Measurements from ENCODE around the gene GDF15. TPM values are rescaled to one million over a fixed set of nuclear protein-coding genes. Genes with fewer than 3 reads are reported as not detected.

GDF15 gene
- total RNA-seq, 2 donors from 2014 or later, result 0.29 to 0.85 TPM

DNA sequence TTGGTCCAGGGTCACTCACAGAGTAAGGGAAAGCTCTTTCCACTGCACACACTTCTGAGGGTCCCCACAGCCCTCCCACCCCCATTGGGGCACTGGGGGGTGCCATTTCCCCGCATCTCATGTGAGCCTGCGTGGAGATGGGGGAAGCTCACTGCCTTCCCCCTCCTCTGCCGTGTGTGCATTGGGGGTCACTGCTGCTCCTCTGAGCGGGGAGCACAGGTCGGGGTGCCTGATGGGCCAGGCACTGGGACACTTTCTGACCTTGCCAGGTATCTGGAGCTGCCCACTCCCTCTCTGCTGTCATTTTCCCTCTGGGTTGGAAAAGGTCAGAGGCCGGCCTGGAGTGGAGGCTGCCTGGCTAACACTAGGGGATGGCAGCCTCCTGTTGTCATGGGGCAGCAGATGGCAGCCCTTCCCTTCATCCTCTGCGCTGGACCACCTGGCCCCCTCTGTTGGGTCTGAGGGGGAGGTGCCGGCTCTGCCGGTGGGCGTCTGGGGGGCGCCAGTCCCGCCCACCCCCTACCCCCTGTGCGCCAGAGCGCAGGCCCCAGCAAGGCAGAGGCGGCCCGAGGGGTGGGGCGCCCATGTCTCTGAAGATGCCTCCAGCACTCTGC, 42.3 kb downstream of the GDF15 start:
- Mint-ChIP-seq H3K27me3 (no peaks in the 10 kb centered on the region), H3K4me1 (peaks cover 29% of the 10 kb centered on the region), H3K36me3 (ENCODE audit: low read depth) (no peaks in the 10 kb centered on the region), H3K4me3 (peak overlapping the region; percentile 83), H3K27ac (no peak overlapping the region)
- no peak for ATAC-seq
- H3K9me3 ChIP-seq (ENCODE audit: control insufficient read depth, low read length, poor library complexity, severe bottlenecking), result no peaks in the 10 kb centered on the region
- no peak for DNase-seq

DNA sequence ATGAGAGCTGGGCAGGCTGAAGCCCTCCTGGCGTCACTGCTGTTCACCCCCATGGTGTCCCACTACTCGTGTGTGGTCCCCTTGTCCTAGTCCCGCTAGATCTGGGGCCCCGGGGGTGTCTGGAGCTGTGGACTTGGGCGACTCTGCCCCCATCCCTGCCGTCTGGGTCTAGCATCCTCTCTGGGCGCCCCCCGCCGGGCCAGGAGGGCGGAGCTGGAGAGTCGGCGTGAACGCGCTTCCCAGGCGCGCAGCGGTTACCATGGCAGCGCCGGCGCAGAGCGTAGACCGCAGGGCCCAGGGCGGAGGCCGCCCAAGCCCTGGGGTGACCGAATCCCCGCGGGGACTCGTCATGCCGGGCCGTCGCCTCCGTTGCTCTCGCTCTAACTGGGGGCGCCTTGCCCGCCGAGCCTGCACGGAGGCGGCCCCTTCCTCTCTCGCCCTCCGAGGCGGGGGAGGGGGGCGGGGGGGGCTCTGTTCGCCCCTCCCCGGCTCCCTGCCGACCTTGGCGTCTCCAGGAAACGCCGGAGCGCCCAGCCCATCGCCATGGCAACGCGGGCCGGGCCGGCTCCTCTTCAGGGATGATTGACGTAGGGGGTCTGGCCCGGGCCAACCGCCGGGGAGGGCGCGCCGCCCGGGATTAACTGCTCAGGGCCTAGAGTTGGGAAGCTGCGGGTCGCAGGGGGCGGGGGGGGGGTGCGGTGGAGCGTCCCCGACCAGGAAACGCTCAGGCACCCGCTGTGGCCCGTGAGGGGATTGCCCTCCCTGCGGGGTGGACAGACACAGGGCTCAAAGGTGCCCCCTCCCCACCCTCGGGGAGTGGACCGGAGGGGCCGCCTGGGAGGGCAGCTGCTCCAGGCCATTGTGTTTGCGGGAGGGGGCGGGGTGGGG, 43.1 kb downstream of the GDF15 start:
- ATAC-seq, result peak; percentile 84
- H3K27me3 Mint-ChIP-seq, result no peaks in the 10 kb centered on the region
- H3K4me3 Mint-ChIP-seq, result peak overlapping the region; percentile 83
- DNase-seq, result peak; percentile 80 to 84 (median 83)
- H3K36me3 Mint-ChIP-seq (ENCODE audit: low read depth), result no peaks in the 10 kb centered on the region
- H3K27ac Mint-ChIP-seq, result peak overlapping the region; percentile 65
- peaks cover 27% of the 10 kb centered on the region for H3K4me1 Mint-ChIP-seq
- no peaks in the 10 kb centered on the region for H3K9me3 ChIP-seq (ENCODE audit: control insufficient read depth, low read length, poor library complexity, severe bottlenecking)

DNA sequence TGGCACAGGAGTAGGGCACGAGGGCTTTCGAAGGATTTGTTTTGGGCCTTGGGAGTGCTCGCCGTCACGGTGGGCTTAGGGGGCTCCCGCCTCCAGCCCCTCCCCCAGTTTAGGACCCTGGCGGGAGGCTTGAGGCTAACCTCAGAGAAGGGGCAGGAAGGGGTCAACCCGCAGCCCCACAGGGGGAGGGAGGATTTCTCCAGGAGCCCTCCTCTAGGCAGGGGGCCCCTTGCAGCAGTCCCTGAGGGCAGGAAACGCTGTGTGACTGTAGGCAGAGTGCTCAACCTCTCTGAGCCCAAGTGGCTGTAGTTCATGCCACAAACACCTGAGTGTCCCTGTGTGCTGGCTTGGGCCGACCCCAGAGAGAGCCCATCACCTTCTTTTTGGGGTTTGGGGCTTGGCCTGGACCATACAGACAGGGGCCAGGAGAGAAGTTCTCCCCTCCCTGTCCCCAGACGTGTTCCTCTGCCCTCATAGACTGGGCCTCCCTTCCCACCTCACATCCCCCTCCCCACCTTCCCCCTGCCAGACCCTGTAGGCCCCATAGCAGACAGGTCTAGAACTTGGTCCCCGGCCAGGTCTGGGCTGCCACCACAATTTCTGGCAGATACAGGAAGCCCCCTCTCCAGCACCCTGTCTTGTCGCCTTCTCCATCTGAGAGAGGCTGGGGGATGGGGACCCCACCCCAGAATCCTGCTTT, 43.9 kb downstream of the GDF15 start:
- no peak for ATAC-seq
- no peak for DNase-seq
- H3K36me3 Mint-ChIP-seq (ENCODE audit: low read depth), result no peaks in the 10 kb centered on the region
- peak overlapping the region; percentile 83 for H3K4me3 Mint-ChIP-seq
- peaks cover 27% of the 10 kb centered on the region for H3K4me1 Mint-ChIP-seq
- peak overlapping the region; percentile 65 for H3K27ac Mint-ChIP-seq
- H3K9me3 ChIP-seq (ENCODE audit: control insufficient read depth, low read length, poor library complexity, severe bottlenecking), result no peaks in the 10 kb centered on the region
- H3K27me3 Mint-ChIP-seq, result no peaks in the 10 kb centered on the region

DNA sequence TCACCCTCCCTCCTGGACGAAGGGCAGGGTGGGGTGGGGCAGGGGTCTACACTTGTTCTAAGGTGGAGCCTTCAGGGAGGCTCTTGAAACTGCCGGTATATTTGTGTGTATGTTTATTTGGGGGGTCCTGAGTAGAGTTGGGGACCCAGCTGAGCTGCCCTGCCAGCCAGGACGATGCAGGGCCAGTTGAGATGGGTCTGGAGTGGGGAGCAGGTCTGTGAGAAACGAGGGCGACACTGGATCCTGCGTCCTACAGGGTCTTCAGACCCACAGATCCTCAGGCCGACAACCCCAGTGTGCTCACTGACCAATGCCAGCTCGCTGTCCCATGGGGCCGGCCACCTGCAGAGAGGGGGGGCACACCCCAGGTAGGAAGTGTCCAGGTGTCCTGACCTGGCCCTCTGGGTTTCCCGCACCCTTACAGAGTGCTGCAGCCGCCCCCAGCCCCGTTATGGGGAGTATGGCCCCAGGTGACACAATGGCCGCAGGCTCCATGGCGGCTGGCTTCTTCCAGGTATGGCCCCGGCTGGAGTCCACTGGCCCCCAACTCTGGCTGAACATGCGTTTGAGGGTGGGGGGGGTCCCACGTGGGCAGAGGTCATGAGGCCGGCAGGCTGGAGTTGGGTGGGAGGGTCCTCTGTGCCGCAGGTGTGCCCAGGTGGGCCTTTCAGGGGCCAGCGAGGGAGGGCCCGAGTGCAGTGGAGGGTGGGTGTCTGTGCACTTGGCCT, 44.6 kb downstream of the GDF15 start:
- ATAC-seq (no peak), DNase-seq (no peak)
- Mint-ChIP-seq H3K27ac (peak overlapping the region; percentile 29), H3K27me3 (no peaks in the 10 kb centered on the region), H3K4me1 (peaks cover 24% of the 10 kb centered on the region), H3K36me3 (ENCODE audit: low read depth) (no peaks in the 10 kb centered on the region), H3K4me3 (peak overlapping the region; percentile 50)
- no peaks in the 10 kb centered on the region for H3K9me3 ChIP-seq (ENCODE audit: control insufficient read depth, low read length, poor library complexity, severe bottlenecking)

DNA sequence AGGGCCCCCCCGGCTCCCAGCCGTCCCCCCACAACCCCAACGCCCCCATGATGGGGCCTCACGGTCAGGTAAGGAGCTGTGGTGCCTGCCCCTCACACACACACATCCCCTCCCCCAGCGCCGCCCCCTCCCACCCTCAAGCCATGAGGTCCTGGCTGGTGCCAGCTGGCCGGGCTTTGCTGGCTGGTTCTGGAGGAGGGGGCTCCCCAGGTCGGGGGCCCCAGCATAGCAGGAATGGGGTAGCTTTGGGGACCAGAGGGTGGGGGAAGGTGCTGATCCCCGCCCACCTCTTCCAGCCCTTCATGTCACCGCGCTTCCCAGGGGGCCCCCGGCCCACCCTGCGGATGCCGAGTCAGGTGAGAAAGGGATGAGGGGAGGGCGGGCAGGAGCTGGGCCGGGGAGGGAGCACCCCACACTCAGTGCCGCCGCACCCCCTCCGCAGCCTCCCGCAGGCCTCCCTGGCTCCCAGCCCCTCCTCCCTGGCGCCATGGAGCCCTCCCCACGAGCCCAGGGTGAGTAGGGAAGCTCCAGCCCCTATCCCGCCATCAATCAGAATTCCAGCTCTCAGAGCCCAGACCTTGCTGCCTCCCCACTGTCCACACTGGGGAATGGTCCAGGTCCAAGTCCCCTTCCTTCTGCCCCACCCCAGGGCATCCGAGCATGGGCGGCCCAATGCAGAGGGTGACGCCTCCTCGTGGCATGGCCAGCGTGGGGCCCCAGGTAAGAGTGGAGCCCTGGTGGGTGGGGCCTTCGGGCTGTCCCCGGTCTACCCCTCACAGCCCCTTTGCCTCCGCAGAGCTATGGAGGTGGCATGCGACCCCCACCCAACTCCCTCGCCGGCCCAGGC, 45.6 kb downstream of the GDF15 start:
- no peaks in the 10 kb centered on the region for H3K27me3 Mint-ChIP-seq
- H3K36me3 Mint-ChIP-seq (ENCODE audit: low read depth), result no peaks in the 10 kb centered on the region
- H3K4me1 Mint-ChIP-seq, result peaks cover 19% of the 10 kb centered on the region
- H3K9me3 ChIP-seq (ENCODE audit: control insufficient read depth, low read length, poor library complexity, severe bottlenecking), result no peaks in the 10 kb centered on the region
- ATAC-seq, result no peak
- peak overlapping the region; percentile 43 for H3K27ac Mint-ChIP-seq
- DNase-seq, result no peak
- H3K4me3 Mint-ChIP-seq, result no peak overlapping the region

DNA sequence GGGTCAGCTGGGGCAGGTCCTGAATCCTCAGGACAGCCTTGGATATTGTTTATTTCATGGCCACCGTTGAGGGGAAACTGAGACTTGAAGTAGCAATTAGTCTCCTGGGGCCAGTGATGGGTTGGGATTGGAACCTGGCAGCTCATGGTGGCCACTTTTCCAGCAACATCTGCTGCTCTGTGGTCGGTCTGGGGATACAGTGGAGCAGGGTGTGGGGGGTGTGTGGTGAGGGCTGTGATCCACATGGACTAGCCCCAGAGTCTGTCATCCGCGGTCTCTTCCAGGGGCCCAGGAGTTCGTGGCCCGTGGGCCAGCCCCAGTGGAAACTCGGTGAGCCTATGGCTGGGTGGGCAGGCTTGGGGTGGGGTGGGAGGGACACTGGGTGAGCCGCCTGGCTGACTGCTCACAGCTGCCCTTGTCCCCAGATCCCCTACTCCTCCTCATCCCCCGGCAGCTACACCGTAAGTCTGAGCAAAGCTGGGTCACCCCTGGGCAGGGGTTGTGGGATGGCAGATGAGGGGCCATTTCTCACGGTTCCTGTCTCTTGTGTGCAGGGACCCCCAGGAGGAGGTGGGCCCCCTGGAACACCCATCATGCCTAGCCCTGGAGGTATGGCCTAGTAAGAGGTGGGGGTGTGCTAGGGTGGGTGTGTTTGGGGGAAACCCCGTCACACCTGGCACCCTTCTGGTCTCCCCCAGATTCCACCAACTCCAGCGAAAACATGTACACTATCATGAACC, 46.5 kb downstream of the GDF15 start:
- no peak for ATAC-seq
- Mint-ChIP-seq H3K27ac (peak overlapping the region; percentile 43), H3K4me1 (peaks cover 17% of the 10 kb centered on the region), H3K27me3 (no peaks in the 10 kb centered on the region), H3K36me3 (ENCODE audit: low read depth) (no peaks in the 10 kb centered on the region), H3K4me3 (peak overlapping the region; percentile 83)
- DNase-seq, result no peak
- H3K9me3 ChIP-seq (ENCODE audit: control insufficient read depth, low read length, poor library complexity, severe bottlenecking), result no peaks in the 10 kb centered on the region

DNA sequence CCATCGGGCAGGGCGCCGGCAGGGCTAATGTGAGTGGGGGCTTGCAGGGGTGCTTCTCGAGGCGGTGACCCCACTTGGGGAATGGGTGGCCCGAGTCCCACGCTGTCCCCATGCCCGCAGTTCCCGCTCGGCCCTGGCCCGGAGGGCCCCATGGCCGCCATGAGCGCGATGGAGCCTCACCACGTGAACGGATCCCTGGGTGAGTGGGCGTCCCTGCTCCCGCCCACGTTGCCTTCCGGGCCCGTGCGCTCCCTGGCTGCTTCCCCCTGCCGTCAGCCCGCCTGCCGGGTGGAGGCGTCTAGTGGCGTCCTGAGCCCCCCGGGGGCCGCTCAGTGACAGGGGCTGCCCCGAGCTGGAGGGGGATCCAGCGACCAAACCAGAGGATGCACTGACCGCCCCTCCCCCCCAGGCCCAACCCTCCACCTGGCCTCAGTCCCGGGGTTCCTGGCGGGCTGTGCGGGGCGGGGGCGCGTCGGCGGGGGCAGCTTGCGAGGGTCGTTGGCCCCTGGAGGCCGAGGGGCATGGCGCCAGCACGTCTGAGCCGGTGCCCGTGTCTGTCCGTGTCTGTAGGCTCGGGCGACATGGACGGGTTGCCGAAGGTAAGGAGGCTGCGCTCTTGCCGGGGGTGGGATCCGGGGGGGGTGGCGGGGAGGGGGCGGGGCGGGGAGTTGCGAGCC, 47.2 kb downstream of the GDF15 start:
- H3K9me3 ChIP-seq (ENCODE audit: control insufficient read depth, low read length, poor library complexity, severe bottlenecking), result no peaks in the 10 kb centered on the region
- Mint-ChIP-seq H3K27ac (peak overlapping the region; percentile 43), H3K36me3 (ENCODE audit: low read depth) (no peaks in the 10 kb centered on the region), H3K4me1 (peaks cover 17% of the 10 kb centered on the region), H3K27me3 (no peaks in the 10 kb centered on the region), H3K4me3 (peak overlapping the region; percentile 83)
- no peak for DNase-seq
- ATAC-seq, result peak; percentile 9

DNA sequence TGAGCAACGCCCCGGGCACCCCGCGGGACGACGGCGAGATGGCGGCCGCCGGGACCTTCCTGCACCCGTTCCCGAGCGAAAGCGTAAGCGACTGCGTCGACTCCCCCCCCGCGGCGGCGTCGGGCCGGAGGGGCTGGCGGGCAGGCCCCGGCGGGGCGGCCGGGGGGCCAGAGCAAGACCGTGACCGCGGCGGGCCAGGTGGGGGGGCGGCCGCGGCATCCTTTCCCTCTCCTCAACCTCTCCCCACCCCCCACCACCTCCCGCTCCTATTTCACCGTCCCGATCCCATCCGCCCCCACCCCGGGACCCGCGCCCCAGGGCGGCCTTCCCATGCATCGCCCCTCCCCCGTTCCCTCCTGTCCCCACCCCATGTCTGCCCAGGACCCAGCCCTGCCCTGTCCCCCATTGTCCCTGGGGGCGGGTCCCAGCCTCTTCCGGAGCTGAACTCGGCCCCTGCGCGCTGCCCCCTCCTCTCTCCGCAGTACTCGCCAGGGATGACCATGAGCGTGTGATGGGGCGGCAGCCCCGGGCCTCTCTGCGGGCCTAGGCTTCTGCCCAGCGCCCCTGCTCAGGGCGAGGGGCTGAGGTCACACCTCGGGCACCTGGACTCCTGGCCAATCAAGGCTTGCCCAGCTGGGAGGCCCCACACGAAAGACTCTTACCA, 47.9 kb downstream of the GDF15 start:
- Mint-ChIP-seq H3K27ac (peak overlapping the region; percentile 67), H3K27me3 (no peaks in the 10 kb centered on the region), H3K4me1 (peaks cover 14% of the 10 kb centered on the region), H3K4me3 (peak overlapping the region; percentile 85), H3K36me3 (ENCODE audit: low read depth) (no peaks in the 10 kb centered on the region)
- H3K9me3 ChIP-seq (ENCODE audit: control insufficient read depth, low read length, poor library complexity, severe bottlenecking), result no peaks in the 10 kb centered on the region
- no peak for ATAC-seq
- DNase-seq, result no peak

DNA sequence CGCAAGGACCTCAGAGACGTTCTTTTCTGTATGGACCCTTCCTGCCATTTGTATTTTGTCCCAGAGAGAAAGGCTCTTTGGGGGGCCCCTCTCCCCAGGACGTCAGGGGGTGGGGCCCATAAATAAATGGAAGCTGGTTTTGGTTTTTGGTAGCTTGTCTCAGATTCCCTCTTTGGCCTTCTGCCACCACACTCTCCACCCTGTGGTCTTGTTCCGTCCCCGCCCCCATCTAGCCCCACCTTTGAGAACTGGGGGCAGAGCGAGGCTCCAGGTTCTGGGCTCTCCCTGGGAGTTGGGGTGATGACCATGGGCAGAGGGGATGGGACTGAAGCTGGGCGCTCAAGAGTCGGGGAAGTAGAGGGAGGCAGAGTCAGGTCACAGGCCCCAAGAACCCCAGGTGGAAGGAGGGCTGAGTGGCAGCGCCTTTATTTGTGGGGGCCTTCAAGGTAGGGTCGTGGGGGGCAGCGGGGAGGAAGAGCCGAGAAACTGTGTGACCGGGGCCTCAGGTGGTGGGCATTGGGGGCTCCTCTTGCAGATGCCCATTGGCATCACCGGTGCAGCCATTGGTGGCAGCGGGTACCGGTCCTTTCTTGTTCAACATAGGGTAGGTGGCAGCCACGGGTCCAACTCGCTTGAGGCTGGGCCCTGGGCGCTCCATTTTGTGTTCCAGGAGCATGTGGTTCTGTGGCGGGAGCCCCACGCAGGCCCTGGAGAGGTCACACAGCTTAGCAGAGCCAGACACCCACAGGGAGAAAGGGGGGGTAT, 48.6 kb downstream of the GDF15 start:
- Mint-ChIP-seq H3K27ac (peak overlapping the region; percentile 67), H3K4me1 (peaks cover 14% of the 10 kb centered on the region), H3K27me3 (no peaks in the 10 kb centered on the region), H3K4me3 (peak overlapping the region; percentile 85), H3K36me3 (ENCODE audit: low read depth) (no peaks in the 10 kb centered on the region)
- no peak for DNase-seq
- ATAC-seq, result no peak
- no peaks in the 10 kb centered on the region for H3K9me3 ChIP-seq (ENCODE audit: control insufficient read depth, low read length, poor library complexity, severe bottlenecking)

DNA sequence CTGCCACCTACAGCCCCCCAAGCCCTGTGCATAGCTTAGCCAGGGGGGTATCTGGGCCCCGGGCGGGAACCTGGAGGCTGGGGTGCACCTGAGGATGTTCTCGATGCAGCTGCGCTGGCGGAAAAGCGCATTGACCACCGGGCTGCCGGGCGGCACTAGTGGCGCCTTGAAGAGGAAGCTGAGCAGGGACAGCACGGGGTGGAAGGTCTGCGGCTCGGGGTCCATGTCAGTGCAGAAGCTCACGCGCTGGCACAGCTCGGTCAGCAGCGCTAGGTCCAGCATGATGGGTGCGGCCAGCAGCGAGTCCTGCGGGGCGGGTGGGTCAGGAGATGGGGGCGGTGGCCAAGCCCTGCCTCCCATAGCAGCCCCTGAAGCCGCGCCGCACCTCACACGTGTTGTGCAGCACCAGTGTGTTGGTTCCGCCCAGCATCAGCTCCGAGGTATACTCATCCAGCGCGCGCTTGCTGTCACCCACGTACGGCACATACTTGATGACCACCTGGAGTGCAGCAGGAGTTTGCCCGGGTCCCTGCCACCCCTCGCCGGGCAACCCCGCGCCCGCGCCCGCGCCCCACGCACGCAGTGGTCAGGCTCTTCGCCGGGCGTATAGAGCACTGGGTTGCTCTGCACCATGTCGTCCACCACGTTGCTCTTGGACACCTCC, 49.4 kb downstream of the GDF15 start:
- Mint-ChIP-seq H3K4me3 (peak overlapping the region; percentile 85), H3K36me3 (ENCODE audit: low read depth) (no peaks in the 10 kb centered on the region), H3K27ac (peak overlapping the region; percentile 67), H3K4me1 (peaks cover 13% of the 10 kb centered on the region), H3K27me3 (no peaks in the 10 kb centered on the region)
- ATAC-seq (no peak), DNase-seq (no peak)
- H3K9me3 ChIP-seq (ENCODE audit: control insufficient read depth, low read length, poor library complexity, severe bottlenecking), result no peaks in the 10 kb centered on the region

Measured in T-helper 17 cell (primary cell).